Ishikawa (cell line): ENCODE data around the gene NCDN.

Source experiments
- CEBPB ChIP-seq: IDR thresholded peaks from 2 replicates; pipeline ENCODE4 v1.6.1; 2012
- CREB1 ChIP-seq: IDR thresholded peaks from 2 replicates; pipeline ENCODE4 v1.6.1; 2012; ENCODE audit warnings: low read depth
- EP300 ChIP-seq: IDR thresholded peaks from 2 replicates; pipeline ENCODE4 v1.6.1; 2012; ENCODE audit warnings: borderline replicate concordance
- FOXM1 ChIP-seq: IDR thresholded peaks from 2 replicates; pipeline ENCODE4 v1.6.1; 2012; ENCODE audit warnings: low read depth, borderline replicate concordance
- NFIC ChIP-seq: IDR thresholded peaks from 2 replicates; pipeline ENCODE4 v1.6.1; 2012
- RAD21 ChIP-seq: IDR thresholded peaks from 2 replicates; pipeline ENCODE4 v1.6.1; 2012; ENCODE audit warnings: low read depth
- TAF1 ChIP-seq: IDR thresholded peaks from 2 replicates; pipeline ENCODE4 v1.6.1; 2012; ENCODE audit warnings: low read depth, mild to moderate bottlenecking
- TCF12 ChIP-seq: IDR thresholded peaks from 2 replicates; pipeline ENCODE4 v1.6.1; 2012; ENCODE audit warnings: low read depth
- ZBTB7A ChIP-seq: IDR thresholded peaks from 2 replicates; pipeline ENCODE4 v1.6.1; 2012; ENCODE audit warnings: low read depth
- TF ChIP-seq, protein P1 (sequence below): IDR thresholded peaks from 2 replicates; pipeline ENCODE4 v1.6.1; 2012
- TF ChIP-seq, protein P2 (sequence below): IDR thresholded peaks from 2 replicates; pipeline ENCODE4 v1.6.1; 2012; ENCODE audit warnings: low read depth, mild to moderate bottlenecking
- TF ChIP-seq, protein P3 (sequence below): IDR thresholded peaks from 2 replicates; pipeline ENCODE4 v1.6.1; 2012

NCDN gene

GRCh38 chr1:35539073-35539823, 18.4 kb upstream of the NCDN start:
- TF ChIP-seq NFIC (peak; percentile 20; the same call in 1 of the 2 replicates), CEBPB (peak; percentile 78), RAD21 (no peak)

- TF ChIP-seq NFIC (no peak), TAF1 (no peak)
- TF ChIP-seq, protein P1, sequence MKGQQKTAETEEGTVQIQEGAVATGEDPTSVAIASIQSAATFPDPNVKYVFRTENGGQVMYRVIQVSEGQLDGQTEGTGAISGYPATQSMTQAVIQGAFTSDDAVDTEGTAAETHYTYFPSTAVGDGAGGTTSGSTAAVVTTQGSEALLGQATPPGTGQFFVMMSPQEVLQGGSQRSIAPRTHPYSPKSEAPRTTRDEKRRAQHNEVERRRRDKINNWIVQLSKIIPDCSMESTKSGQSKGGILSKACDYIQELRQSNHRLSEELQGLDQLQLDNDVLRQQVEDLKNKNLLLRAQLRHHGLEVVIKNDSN, result no peak
- TF ChIP-seq, protein P2, sequence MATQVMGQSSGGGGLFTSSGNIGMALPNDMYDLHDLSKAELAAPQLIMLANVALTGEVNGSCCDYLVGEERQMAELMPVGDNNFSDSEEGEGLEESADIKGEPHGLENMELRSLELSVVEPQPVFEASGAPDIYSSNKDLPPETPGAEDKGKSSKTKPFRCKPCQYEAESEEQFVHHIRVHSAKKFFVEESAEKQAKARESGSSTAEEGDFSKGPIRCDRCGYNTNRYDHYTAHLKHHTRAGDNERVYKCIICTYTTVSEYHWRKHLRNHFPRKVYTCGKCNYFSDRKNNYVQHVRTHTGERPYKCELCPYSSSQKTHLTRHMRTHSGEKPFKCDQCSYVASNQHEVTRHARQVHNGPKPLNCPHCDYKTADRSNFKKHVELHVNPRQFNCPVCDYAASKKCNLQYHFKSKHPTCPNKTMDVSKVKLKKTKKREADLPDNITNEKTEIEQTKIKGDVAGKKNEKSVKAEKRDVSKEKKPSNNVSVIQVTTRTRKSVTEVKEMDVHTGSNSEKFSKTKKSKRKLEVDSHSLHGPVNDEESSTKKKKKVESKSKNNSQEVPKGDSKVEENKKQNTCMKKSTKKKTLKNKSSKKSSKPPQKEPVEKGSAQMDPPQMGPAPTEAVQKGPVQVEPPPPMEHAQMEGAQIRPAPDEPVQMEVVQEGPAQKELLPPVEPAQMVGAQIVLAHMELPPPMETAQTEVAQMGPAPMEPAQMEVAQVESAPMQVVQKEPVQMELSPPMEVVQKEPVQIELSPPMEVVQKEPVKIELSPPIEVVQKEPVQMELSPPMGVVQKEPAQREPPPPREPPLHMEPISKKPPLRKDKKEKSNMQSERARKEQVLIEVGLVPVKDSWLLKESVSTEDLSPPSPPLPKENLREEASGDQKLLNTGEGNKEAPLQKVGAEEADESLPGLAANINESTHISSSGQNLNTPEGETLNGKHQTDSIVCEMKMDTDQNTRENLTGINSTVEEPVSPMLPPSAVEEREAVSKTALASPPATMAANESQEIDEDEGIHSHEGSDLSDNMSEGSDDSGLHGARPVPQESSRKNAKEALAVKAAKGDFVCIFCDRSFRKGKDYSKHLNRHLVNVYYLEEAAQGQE, result peak; percentile 13; the same call in 1 of the 2 replicates
Observed at GRCh38 chr1:35539824-35540261, 17.8 kb upstream of the NCDN start.

DNA sequence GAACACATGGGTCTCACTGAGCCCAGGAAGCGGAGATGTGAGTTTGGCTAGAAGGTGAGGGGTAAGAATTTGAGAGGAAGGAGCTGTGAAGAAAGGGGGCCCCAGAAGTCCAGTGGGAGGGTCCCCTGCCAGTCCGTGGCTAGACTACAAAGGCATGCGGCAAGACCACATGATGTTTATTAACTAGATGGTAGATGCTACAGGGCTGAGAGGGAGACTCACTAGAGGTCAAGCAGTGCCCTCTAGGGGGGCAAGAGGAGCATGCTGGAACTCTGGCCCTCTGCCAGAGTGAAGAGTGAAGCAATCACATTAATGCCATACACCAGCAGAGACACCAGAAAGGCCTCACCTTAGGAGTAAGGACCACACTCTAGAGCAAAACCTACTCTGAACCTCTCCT, 12.6 kb upstream of the NCDN start:
- TF ChIP-seq RAD21 (peak; percentile 62), ZBTB7A (no peak), FOXM1 (no peak), NFIC (peak; percentile 77), CEBPB (peak; percentile 82)

GRCh38 chr1:35546614-35547013, 11.0 kb upstream of the NCDN start:
- TF ChIP-seq FOXM1 (no peak), CREB1 (no peak), TAF1 (no peak), ZBTB7A (no peak)

DNA sequence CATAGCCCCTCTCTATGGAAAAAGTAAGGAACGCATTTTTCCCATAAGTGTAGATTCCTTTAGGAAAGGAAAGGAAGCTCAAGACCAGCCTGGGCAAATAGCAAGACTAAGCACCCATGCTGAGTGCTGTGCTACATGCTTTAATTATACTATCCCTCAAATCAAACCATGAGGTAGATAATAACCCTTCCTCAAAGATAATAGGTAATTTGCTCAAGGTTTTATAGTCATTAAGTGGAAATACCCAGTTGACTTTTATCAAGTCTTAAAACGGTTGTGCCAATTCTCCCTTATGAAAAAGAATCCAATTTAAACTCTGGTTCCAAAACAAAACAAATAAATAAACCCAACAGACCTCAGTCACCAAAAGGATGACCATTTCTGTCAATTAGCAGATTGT, 3.7 kb upstream of the NCDN start:
- no peak for TF ChIP-seq EP300

- TF ChIP-seq, protein P2, result no peak
- TF ChIP-seq EP300 (no peak), TAF1 (no peak), ZBTB7A (no peak)
Observed at GRCh38 chr1:35554266-35555211, 3.1 kb upstream of the NCDN start.

DNA sequence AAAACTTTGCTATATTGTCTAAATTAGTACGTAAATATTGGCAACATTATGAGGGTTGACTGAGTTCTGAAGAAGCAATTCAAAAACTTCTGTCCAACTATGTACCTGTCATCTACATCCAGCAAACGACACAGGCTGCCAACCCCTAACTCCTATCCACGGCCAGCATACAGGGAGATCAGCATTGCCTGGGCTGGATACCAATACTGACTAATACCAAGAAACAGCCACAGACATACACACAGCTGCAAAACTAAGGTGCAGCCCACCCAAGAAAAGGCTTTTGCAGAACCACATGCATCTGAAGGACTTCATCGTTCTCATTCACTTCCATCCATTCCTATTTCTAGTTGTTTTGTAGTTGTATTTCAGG, 2.4 kb upstream of the NCDN start:
- TF ChIP-seq TCF12, result no peak
- TF ChIP-seq ZBTB7A, result no peak
- TF ChIP-seq, protein P3, sequence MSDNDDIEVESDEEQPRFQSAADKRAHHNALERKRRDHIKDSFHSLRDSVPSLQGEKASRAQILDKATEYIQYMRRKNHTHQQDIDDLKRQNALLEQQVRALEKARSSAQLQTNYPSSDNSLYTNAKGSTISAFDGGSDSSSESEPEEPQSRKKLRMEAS, result no peak
- TF ChIP-seq NFIC, result no peak
